Right atrium auricular region (tissue), 2 donors: Measurements from ENCODE around the gene EIF2S2. TPM values are rescaled to one million over a fixed set of nuclear protein-coding genes. Genes with fewer than 3 reads are reported as not detected.
A peak's percentile ranks its signal among the peaks of the same experiment; 100 is the strongest.

Experiments
- DNase-seq: peaks from one replicate; pipeline ENCODE4 v3.0.0-alpha.2; 2019; ENCODE audit warnings: low spot score
- H3K27ac ChIP-seq, 2 donors: fragments of 200-600 bp; sonication (generic); 1 replicate in 1 of 2; 2 replicates in 1 of 2; pipeline ENCODE4 v1.5.1; 2016 to 2019
- H3K27me3 ChIP-seq, 2 donors: fragments of 200-600 bp; sonication (generic); one replicate each; pipeline versions ENCODE4 v1.5.1 to v1.6.0; 2017 to 2019
- H3K36me3 ChIP-seq: fragments of 200-600 bp; sonication (generic); one replicate; pipeline ENCODE4 v1.5.1; 2016
- H3K4me1 ChIP-seq, 2 donors: fragments of 200-600 bp; sonication (generic); one replicate each; pipeline versions ENCODE4 v1.5.1 to v1.6.0; 2017 to 2019
- H3K4me3 ChIP-seq, 2 donors: fragments of 200-600 bp; sonication (generic); 1 replicate in 1 of 2; 2 replicates in 1 of 2; pipeline ENCODE4 v1.5.1; 2017 to 2019; ENCODE audit warnings: mild to moderate bottlenecking in 1 of 2, moderate library complexity in 1 of 2
- H3K9me3 ChIP-seq, 2 donors: fragments of 200-600 bp; sonication (generic); one replicate each; pipeline ENCODE4 v1.5.1; 2019
- CTCF ChIP-seq, 2 donors: fragments of 200-600 bp; sonication (generic); IDR thresholded peaks; one replicate each; pipeline ENCODE4 v1.5.1; 2019; ENCODE audit warnings: antibody characterized with exemption in 2 of 2
- total RNA-seq, 2 donors: library from RNA; depleted of rRNA; stranded (reverse); fragments of >200 nt; gene quantifications; one replicate each; pipeline ENCODE4 v1.1.0, GENCODE V29; 2016

Gene EIF2S2
- total RNA-seq, 2 donors from 2014 or later, result 35.1 to 35.6 TPM

- Histone ChIP-seq H3K4me1 (peaks cover 0 to 19% of the 10 kb centered on the region in 2 donors), H3K4me3 (no peak overlapping the region)
- DNase-seq, result no peak
Measured at GRCh38 chr20:34082232-34082887, 29.7 kb downstream of the EIF2S2 start.

GRCh38 chr20:34079818-34080217 is 32.2 kb downstream of the EIF2S2 start:
- Histone ChIP-seq H3K4me1 (peaks cover 0 to 19% of the 10 kb centered on the region in 2 donors), H3K9me3 (no peaks in the 10 kb centered on the region), H3K4me3 (no peak overlapping the region), H3K27ac (no peak overlapping the region), H3K36me3 (peaks cover 39% of the 10 kb centered on the region), H3K27me3 (no peaks in the 10 kb centered on the region)
- DNase-seq, result no peak
- TF ChIP-seq CTCF (IDR thresholded peaks at IDR 0.05), result no peak

More at GRCh38 chr20:34082232-34082887, 29.7 kb downstream of the EIF2S2 start:
- Histone ChIP-seq H3K27me3 (no peaks in the 10 kb centered on the region), H3K9me3 (no peaks in the 10 kb centered on the region), H3K36me3 (peaks cover 43% of the 10 kb centered on the region), H3K27ac (peak overlapping the region; percentile 54 to 72)
- no peak for TF ChIP-seq CTCF (IDR thresholded peaks at IDR 0.05)

GRCh38 chr20:34078540-34078939 is 33.5 kb downstream of the EIF2S2 start:
- Histone ChIP-seq H3K27ac (no peak overlapping the region), H3K27me3 (no peaks in the 10 kb centered on the region), H3K4me1 (peaks cover 0 to 16% of the 10 kb centered on the region in 2 donors)

GRCh38 chr20:34076952-34077351 is 35.1 kb downstream of the EIF2S2 start:
- H3K4me1 ChIP-seq, result no peaks in the 10 kb centered on the region
- H3K36me3 ChIP-seq, result peaks cover 47% of the 10 kb centered on the region
- H3K27me3 ChIP-seq, result no peaks in the 10 kb centered on the region
- TF ChIP-seq CTCF (IDR thresholded peaks at IDR 0.05), result no peak
- no peak overlapping the region for H3K27ac ChIP-seq
- DNase-seq, result no peak
- no peak overlapping the region for H3K4me3 ChIP-seq
- no peaks in the 10 kb centered on the region for H3K9me3 ChIP-seq

More at GRCh38 chr20:34078540-34078939, 33.5 kb downstream of the EIF2S2 start:
- no peak overlapping the region for H3K4me3 ChIP-seq
- TF ChIP-seq CTCF (IDR thresholded peaks at IDR 0.05), result no peak
- peaks cover 39% of the 10 kb centered on the region for H3K36me3 ChIP-seq
- H3K9me3 ChIP-seq, result no peaks in the 10 kb centered on the region
- no peak for DNase-seq

GRCh38 chr20:34075647-34076046 is 36.4 kb downstream of the EIF2S2 start:
- no peak overlapping the region for H3K27ac ChIP-seq
- H3K36me3 ChIP-seq, result peaks cover 37% of the 10 kb centered on the region
- DNase-seq, result no peak
- TF ChIP-seq CTCF (IDR thresholded peaks at IDR 0.05), result no peak
- H3K4me1 ChIP-seq, result no peaks in the 10 kb centered on the region
- H3K4me3 ChIP-seq, result no peak overlapping the region
- H3K9me3 ChIP-seq, result no peaks in the 10 kb centered on the region
- no peaks in the 10 kb centered on the region for H3K27me3 ChIP-seq
